HG03108 (cell line): Measurements from ENCODE around the gene RBBP8.
"Not testable (repeated sequence)": the region's sequence is repeated elsewhere in the genome, so short reads cannot be mapped to it uniquely, and the experiment has no call there.

Source experiments
- ATAC-seq: cut with Tn5 transposase; IDR thresholded peaks from one replicate; pipeline ENCODE4 v1.9.1; 2021; ENCODE audit warnings: moderate library complexity; ENCODE audit not compliant: unreplicated experiment

RBBP8 gene

GRCh38 chr18:22939649-22940048, 6.5 kb downstream of the RBBP8 start:
- no peak for ATAC-seq

- no peak for ATAC-seq
Observed at GRCh38 chr18:22943847-22944246, 10.7 kb downstream of the RBBP8 start.

GRCh38 chr18:22946217-22946616, 13.1 kb downstream of the RBBP8 start:
- ATAC-seq: no peak

- no peak for ATAC-seq
Observed at GRCh38 chr18:22946846-22947245, 13.7 kb downstream of the RBBP8 start.

GRCh38 chr18:22951823-22952222, 18.7 kb downstream of the RBBP8 start:
- no peak for ATAC-seq

GRCh38 chr18:22952525-22952924, 19.4 kb downstream of the RBBP8 start:
- no peak for ATAC-seq

GRCh38 chr18:22953982-22954381, 20.9 kb downstream of the RBBP8 start:
- not testable (repeated sequence) for ATAC-seq

GRCh38 chr18:22956226-22956625, 23.1 kb downstream of the RBBP8 start:
- no peak for ATAC-seq

GRCh38 chr18:22961156-22961555, 28.0 kb downstream of the RBBP8 start:
- ATAC-seq: no peak

- no peak for ATAC-seq
Observed at GRCh38 chr18:22962004-22962403, 28.9 kb downstream of the RBBP8 start.

- no peak for ATAC-seq
Observed at GRCh38 chr18:22964116-22964515, 31.0 kb downstream of the RBBP8 start.

- no peak for ATAC-seq
Observed at GRCh38 chr18:22964722-22965121, 31.6 kb downstream of the RBBP8 start.

GRCh38 chr18:22971038-22971437, 37.9 kb downstream of the RBBP8 start:
- no peak for ATAC-seq

- no peak for ATAC-seq
Observed at GRCh38 chr18:22974001-22974400, 40.9 kb downstream of the RBBP8 start.

- ATAC-seq: no peak
Observed at GRCh38 chr18:22974707-22975106, 41.6 kb downstream of the RBBP8 start.

GRCh38 chr18:22975508-22975907, 42.4 kb downstream of the RBBP8 start:
- ATAC-seq: no peak

GRCh38 chr18:22977847-22978701, 44.9 kb downstream of the RBBP8 start:
- no peak for ATAC-seq

GRCh38 chr18:22980394-22980793, 47.3 kb downstream of the RBBP8 start:
- ATAC-seq: no peak

- ATAC-seq: no peak
Observed at GRCh38 chr18:22981274-22982133, 48.4 kb downstream of the RBBP8 start.

GRCh38 chr18:22983175-22983574, 50.0 kb downstream of the RBBP8 start:
- ATAC-seq: no peak

GRCh38 chr18:22985250-22985649, 52.1 kb downstream of the RBBP8 start:
- no peak for ATAC-seq
